Osteocyte (in vitro differentiated cells): ENCODE data around the gene PANX1. TPM values are rescaled to one million over a fixed set of nuclear protein-coding genes. Genes with fewer than 3 reads are reported as not detected.

ENCODE experiments used
- DNase-seq: peaks from one replicate; pipeline ENCODE4 v3.0.0; 2021; ENCODE audit warnings: mixed read lengths; ENCODE audit not compliant: unreplicated experiment; ENCODE audit errors: extremely low spot score
- H3K27ac Mint-ChIP-seq: one replicate; pipeline ENCODE4 v1.8.0; 2021; ENCODE audit warnings: mild to moderate bottlenecking, mixed read lengths; ENCODE audit not compliant: unreplicated experiment
- H3K27me3 Mint-ChIP-seq: one replicate; pipeline ENCODE4 v1.8.0; 2021; ENCODE audit warnings: mixed read lengths; ENCODE audit not compliant: unreplicated experiment
- H3K36me3 Mint-ChIP-seq: one replicate; pipeline ENCODE4 v1.8.0; 2021; ENCODE audit warnings: mixed read lengths; ENCODE audit not compliant: unreplicated experiment
- H3K4me1 Mint-ChIP-seq: one replicate; pipeline ENCODE4 v1.8.0; 2021; ENCODE audit warnings: mixed read lengths; ENCODE audit not compliant: unreplicated experiment
- H3K4me3 Mint-ChIP-seq: one replicate; pipeline ENCODE4 v1.8.0; 2021; ENCODE audit warnings: mild to moderate bottlenecking, moderate library complexity, mixed read lengths; ENCODE audit not compliant: unreplicated experiment
- H3K9me3 Mint-ChIP-seq: one replicate; pipeline ENCODE4 v1.8.0; 2021; ENCODE audit warnings: mixed read lengths; ENCODE audit not compliant: unreplicated experiment
- CTCF ChIP-seq: fragments of 200-600 bp; sonication (generic); IDR thresholded peaks from 2 replicates; pipeline ENCODE4 v1.5.0; 2021; ENCODE audit warnings: antibody characterized with exemption, mild to moderate bottlenecking, moderate library complexity
- total RNA-seq: library from RNA; stranded (reverse); gene quantifications from 2 replicates; pipeline ENCODE4 v1.2.1, GENCODE V29; 2021

The PANX1 gene
- total RNA-seq, 1 donor from 2014 or later: 24.9 TPM

GRCh38 chr11:94091091-94091490 lies 37.5 kb upstream of the PANX1 start:
- peaks cover 8% of the 10 kb centered on the region for H3K27me3 Mint-ChIP-seq
- no peak overlapping the region for H3K27ac Mint-ChIP-seq
- peaks cover 3% of the 10 kb centered on the region for H3K9me3 Mint-ChIP-seq
- no peak for DNase-seq
- no peak overlapping the region for H3K4me3 Mint-ChIP-seq
- no peaks in the 10 kb centered on the region for H3K36me3 Mint-ChIP-seq
- TF ChIP-seq CTCF: no peak
- no peaks in the 10 kb centered on the region for H3K4me1 Mint-ChIP-seq

GRCh38 chr11:94100253-94100652 lies 28.4 kb upstream of the PANX1 start:
- Mint-ChIP-seq H3K4me3 (no peak overlapping the region), H3K9me3 (peaks cover 6% of the 10 kb centered on the region), H3K36me3 (no peaks in the 10 kb centered on the region), H3K27ac (no peak overlapping the region), H3K4me1 (no peaks in the 10 kb centered on the region), H3K27me3 (peaks cover 11% of the 10 kb centered on the region)
- no peak for TF ChIP-seq CTCF
- no peak for DNase-seq

GRCh38 chr11:94103471-94103870 lies 25.2 kb upstream of the PANX1 start:
- peaks cover 3% of the 10 kb centered on the region for H3K9me3 Mint-ChIP-seq
- no peaks in the 10 kb centered on the region for H3K36me3 Mint-ChIP-seq
- no peak overlapping the region for H3K4me3 Mint-ChIP-seq
- no peak for DNase-seq
- no peak overlapping the region for H3K27ac Mint-ChIP-seq
- no peak for TF ChIP-seq CTCF
- peaks cover 2% of the 10 kb centered on the region for H3K27me3 Mint-ChIP-seq
- no peaks in the 10 kb centered on the region for H3K4me1 Mint-ChIP-seq

GRCh38 chr11:94104734-94105133 lies 23.9 kb upstream of the PANX1 start:
- no peak for DNase-seq
- H3K36me3 Mint-ChIP-seq: no peaks in the 10 kb centered on the region
- H3K4me3 Mint-ChIP-seq: no peak overlapping the region
- no peak for TF ChIP-seq CTCF
- no peaks in the 10 kb centered on the region for H3K4me1 Mint-ChIP-seq
- no peaks in the 10 kb centered on the region for H3K9me3 Mint-ChIP-seq
- peaks cover 7% of the 10 kb centered on the region for H3K27me3 Mint-ChIP-seq
- H3K27ac Mint-ChIP-seq: no peak overlapping the region

GRCh38 chr11:94106716-94107115 lies 21.9 kb upstream of the PANX1 start:
- no peak for DNase-seq
- Mint-ChIP-seq H3K9me3 (no peaks in the 10 kb centered on the region), H3K4me3 (no peak overlapping the region), H3K4me1 (no peaks in the 10 kb centered on the region), H3K27me3 (peaks cover 17% of the 10 kb centered on the region), H3K27ac (no peak overlapping the region), H3K36me3 (no peaks in the 10 kb centered on the region)
- no peak for TF ChIP-seq CTCF
